WTC11 (cell line): Measurements from ENCODE around the gene MRPL11.

ENCODE experiments used
- CTCF ChIP-seq: fragments of 200-600 bp; IDR thresholded peaks from 2 replicates; pipeline ENCODE4 v1.8.0; 2022; ENCODE audit warnings: antibody characterized with exemption
- ESRRA ChIP-seq: sonication (generic); formaldehyde crosslinking; IDR thresholded peaks from 2 replicates; pipeline ENCODE4 v1.8.1; 2022; ENCODE audit warnings: mild to moderate bottlenecking, missing genetic modification reagents, borderline replicate concordance
- GABPB1 ChIP-seq: sonication (generic); formaldehyde crosslinking; IDR thresholded peaks from 2 replicates; pipeline ENCODE4 v1.8.1; 2023; ENCODE audit warnings: mild to moderate bottlenecking, missing genetic modification reagents
- NFE2L1 ChIP-seq: sonication (generic); formaldehyde crosslinking; IDR thresholded peaks from 2 replicates; pipeline ENCODE4 v1.8.1; 2023; ENCODE audit warnings: missing genetic modification reagents
- PRDM15 ChIP-seq: sonication (generic); formaldehyde crosslinking; IDR thresholded peaks from 2 replicates; pipeline ENCODE4 v1.8.0; 2022; ENCODE audit warnings: missing genetic modification reagents
- RELA ChIP-seq: sonication (generic); formaldehyde crosslinking; IDR thresholded peaks from 2 replicates; pipeline ENCODE4 v1.8.1; 2022; ENCODE audit warnings: missing genetic modification reagents, mild to moderate bottlenecking, borderline replicate concordance
- SMAD4 ChIP-seq: sonication (generic); formaldehyde crosslinking; IDR thresholded peaks from 2 replicates; pipeline ENCODE4 v1.8.0; 2022; ENCODE audit warnings: mild to moderate bottlenecking, missing genetic modification reagents
- SP1 ChIP-seq: sonication (generic); formaldehyde crosslinking; conservative IDR thresholded peaks from 2 replicates; pipeline ENCODE4 v1.8.1; 2022; ENCODE audit warnings: missing genetic modification reagents
- TP53 ChIP-seq: sonication (generic); formaldehyde crosslinking; IDR thresholded peaks from 2 replicates; pipeline ENCODE4 v1.8.1; 2023; ENCODE audit warnings: mild to moderate bottlenecking, missing genetic modification reagents
- USF1 ChIP-seq: sonication (generic); formaldehyde crosslinking; IDR thresholded peaks from 2 replicates; pipeline ENCODE4 v1.8.0; 2022; ENCODE audit warnings: mild to moderate bottlenecking, missing genetic modification reagents
- USF2 ChIP-seq: sonication (generic); formaldehyde crosslinking; IDR thresholded peaks from 2 replicates; pipeline ENCODE4 v1.8.1; 2023; ENCODE audit warnings: mild to moderate bottlenecking, missing genetic modification reagents, moderate library complexity
- ZNF425 ChIP-seq: fragments of 250-450 bp; sonication (Bioruptor Pico); conservative IDR thresholded peaks from 2 replicates; pipeline ENCODE4 v1.9.0; 2021; ENCODE audit warnings: mild to moderate bottlenecking
- ZSCAN18 ChIP-seq: fragments of 250-450 bp; sonication (Bioruptor Pico); IDR thresholded peaks from 2 replicates; pipeline ENCODE4 v2.1.2; 2022; ENCODE audit warnings: mild to moderate bottlenecking, moderate library complexity

- no peak for TF ChIP-seq ZNF425 (CRISPR knock-in tag)
- no peak for TF ChIP-seq RELA (CRISPR knock-in tag)
- TF ChIP-seq CTCF, result no peak
- TF ChIP-seq ZSCAN18 (CRISPR knock-in tag), result no peak
- no peak for TF ChIP-seq PRDM15
- no peak for TF ChIP-seq TP53 (CRISPR knock-in tag)
- TF ChIP-seq USF1, result no peak
- no peak for TF ChIP-seq ESRRA (CRISPR knock-in tag)
- TF ChIP-seq SMAD4 (CRISPR knock-in tag), result no peak
- no peak for TF ChIP-seq GABPB1 (CRISPR knock-in tag)
- TF ChIP-seq NFE2L1 (CRISPR knock-in tag), result no peak
- no peak for TF ChIP-seq SP1 (CRISPR knock-in tag)
- TF ChIP-seq USF2 (CRISPR knock-in tag), result no peak
Observed at GRCh38 chr11:66454247-66454646, 15.6 kb upstream of the MRPL11 start.
